Thyroid gland (tissue), 4 donors: ENCODE measurements around the gene UBE2R2. TPM values are rescaled to one million over a fixed set of nuclear protein-coding genes. Genes with fewer than 3 reads are reported as not detected.

Experiments
- DNase-seq, 2 donors: peaks; one replicate each; pipeline ENCODE4 v3.0.0-alpha.2; 2019
- H3K27ac ChIP-seq, 3 donors: fragments of 200-600 bp; sonication (generic); 1 replicate in 2 of 3; 2 replicates in 1 of 3; pipeline ENCODE4 v1.5.1; 2016 to 2019; ENCODE audit warnings: mild to moderate bottlenecking in 1 of 3, moderate library complexity in 1 of 3
- H3K27me3 ChIP-seq: fragments of 200-600 bp; sonication (generic); one replicate; pipeline ENCODE4 v1.5.1; 2019
- H3K36me3 ChIP-seq, 2 donors: fragments of 200-600 bp; sonication (generic); one replicate each; pipeline ENCODE4 v1.5.1; 2016 to 2019
- H3K4me1 ChIP-seq, 2 donors: fragments of 200-600 bp; sonication (generic); one replicate each; pipeline ENCODE4 v1.5.1; 2017 to 2019
- H3K4me3 ChIP-seq, 3 donors: fragments of 200-600 bp; sonication (generic); replicated peaks in 1 of 3; 1 replicate in 2 of 3; 2 replicates in 1 of 3; pipeline ENCODE4 v1.5.1; 2016; ENCODE audit warnings: mild to moderate bottlenecking in 1 of 3
- H3K9me3 ChIP-seq: fragments of 200-600 bp; sonication (generic); one replicate; pipeline ENCODE4 v1.5.1; 2017
- POLR2A ChIP-seq, 2 donors: fragments of 450-650 bp; IDR thresholded peaks; one replicate each; pipeline ENCODE4 v1.6.1; 2017; ENCODE audit warnings: antibody characterized with exemption in 2 of 2, mild to moderate bottlenecking in 2 of 2, moderate library complexity in 1 of 2
- WGBS, 2 donors: methylation state at CpG; one replicate each; pipeline ENCODE4 v1.1.5; 2017; 5-methylcytosine and 5-hydroxymethylcytosine counted together
- intact Hi-C: fragments of 100-400 bp; cut with DNase I; formaldehyde crosslinking; loops from one replicate; pipeline ENCODE4 v1.15.1; 2023
- total RNA-seq, 4 donors: library from RNA; depleted of rRNA; stranded (reverse); fragments of >200 nt; gene quantifications; one replicate each; pipeline ENCODE4 v1.2.3, GENCODE V29; 2016
- TF ChIP-seq, protein P1 (sequence below), 6 experiments: fragments of 200-600 bp in 3 of 6; fragments of 450-650 bp in 3 of 6; sonication (generic) in 3 of 6; IDR thresholded peaks; one replicate each; pipeline ENCODE4 v1.5.1; 2016 to 2019; ENCODE audit warnings: antibody characterized with exemption in 6 of 6, mild to moderate bottlenecking in 2 of 6, inconsistent platforms in 1 of 6, moderate library complexity in 1 of 6

Gene UBE2R2
- total RNA-seq, 4 donors from 2014 or later = 22.8 to 31.4 (median 25.8) TPM

DNA sequence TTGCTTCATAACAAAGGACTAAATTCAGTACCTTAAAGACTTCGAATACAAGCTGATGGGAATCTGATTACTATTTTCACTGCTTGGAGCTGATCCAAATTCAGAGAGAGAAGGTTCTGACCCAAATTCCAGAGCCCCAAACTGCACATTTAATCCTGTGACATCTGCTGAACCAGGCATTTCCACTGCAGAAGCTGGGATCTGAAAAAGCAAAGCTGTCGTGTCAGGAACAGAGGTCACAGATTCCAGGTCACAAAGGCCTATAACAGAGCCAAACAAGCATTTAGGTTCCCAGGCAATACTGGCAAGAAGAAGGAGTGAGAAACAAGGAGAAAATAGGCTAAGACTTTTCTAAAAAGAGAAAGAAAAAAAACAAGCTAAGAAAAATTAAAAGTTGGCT is 126.4 kb downstream of the UBE2R2 start:
- no peak for DNase-seq
- TF ChIP-seq, protein P1, sequence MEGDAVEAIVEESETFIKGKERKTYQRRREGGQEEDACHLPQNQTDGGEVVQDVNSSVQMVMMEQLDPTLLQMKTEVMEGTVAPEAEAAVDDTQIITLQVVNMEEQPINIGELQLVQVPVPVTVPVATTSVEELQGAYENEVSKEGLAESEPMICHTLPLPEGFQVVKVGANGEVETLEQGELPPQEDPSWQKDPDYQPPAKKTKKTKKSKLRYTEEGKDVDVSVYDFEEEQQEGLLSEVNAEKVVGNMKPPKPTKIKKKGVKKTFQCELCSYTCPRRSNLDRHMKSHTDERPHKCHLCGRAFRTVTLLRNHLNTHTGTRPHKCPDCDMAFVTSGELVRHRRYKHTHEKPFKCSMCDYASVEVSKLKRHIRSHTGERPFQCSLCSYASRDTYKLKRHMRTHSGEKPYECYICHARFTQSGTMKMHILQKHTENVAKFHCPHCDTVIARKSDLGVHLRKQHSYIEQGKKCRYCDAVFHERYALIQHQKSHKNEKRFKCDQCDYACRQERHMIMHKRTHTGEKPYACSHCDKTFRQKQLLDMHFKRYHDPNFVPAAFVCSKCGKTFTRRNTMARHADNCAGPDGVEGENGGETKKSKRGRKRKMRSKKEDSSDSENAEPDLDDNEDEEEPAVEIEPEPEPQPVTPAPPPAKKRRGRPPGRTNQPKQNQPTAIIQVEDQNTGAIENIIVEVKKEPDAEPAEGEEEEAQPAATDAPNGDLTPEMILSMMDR (IDR thresholded peaks at IDR 0.05) = no peak
- no peak for TF ChIP-seq POLR2A (IDR thresholded peaks at IDR 0.05)
- Histone ChIP-seq H3K27me3 (no peaks in the 10 kb centered on the region), H3K4me1 (peaks cover 22 to 29% of the 10 kb centered on the region in 2 donors), H3K27ac (no peak overlapping the region), H3K4me3 (no peak overlapping the region), H3K36me3 (peaks cover 4 to 15% of the 10 kb centered on the region in 2 donors), H3K9me3 (no peaks in the 10 kb centered on the region)
- intact Hi-C loops = no loop called here
- WGBS, 2 donors = 68 to 69% methylated on average over 2 of the region's 2 CpGs

DNA sequence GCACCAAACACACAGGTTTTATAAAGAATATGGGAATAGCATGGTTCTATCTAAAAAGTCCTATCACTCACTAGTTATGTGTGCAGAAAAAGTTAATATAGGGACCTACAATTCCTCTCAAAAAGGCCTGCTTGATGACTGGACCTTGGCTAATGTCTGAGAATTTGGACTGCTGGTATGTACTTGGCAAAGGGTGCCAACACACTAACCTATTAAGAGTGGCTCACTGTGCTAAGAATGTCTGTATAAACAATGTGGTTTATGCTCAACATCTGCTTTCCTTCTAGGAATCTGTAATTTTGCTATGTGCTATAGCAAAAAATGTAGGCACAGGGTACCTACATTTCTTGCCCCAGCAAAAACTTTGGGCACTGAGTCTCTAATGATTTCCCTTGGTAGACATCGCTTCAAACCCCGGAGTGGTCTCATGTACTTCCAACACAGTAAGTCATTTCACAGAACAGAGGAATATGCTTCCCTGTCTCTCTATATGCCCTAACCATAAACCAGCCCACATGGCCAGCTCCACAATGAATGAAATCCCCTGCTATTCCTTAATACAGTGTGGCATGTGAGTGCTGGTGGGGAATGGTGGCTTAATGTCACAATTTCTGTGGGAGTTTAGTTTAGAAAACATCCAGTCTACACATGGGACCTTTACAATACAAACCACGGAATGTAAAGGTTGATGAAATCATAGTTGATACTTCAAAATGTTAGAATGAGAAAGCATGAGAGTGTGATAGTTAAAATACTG is 130.0 kb downstream of the UBE2R2 start:
- Histone ChIP-seq H3K4me3 (no peak overlapping the region), H3K27me3 (no peaks in the 10 kb centered on the region), H3K36me3 (peaks cover 4 to 15% of the 10 kb centered on the region in 2 donors), H3K9me3 (no peaks in the 10 kb centered on the region), H3K4me1 (peaks cover 6 to 16% of the 10 kb centered on the region in 2 donors), H3K27ac (no peak overlapping the region)
- WGBS, 2 donors = 93 to 95% methylated on average over 3 of the region's 3 CpGs
- TF ChIP-seq, protein P1 (IDR thresholded peaks at IDR 0.05) = no peak
- no peak for TF ChIP-seq POLR2A (IDR thresholded peaks at IDR 0.05)
- intact Hi-C loops = no loop called here
- peak; percentile 30 to 51 for DNase-seq

DNA sequence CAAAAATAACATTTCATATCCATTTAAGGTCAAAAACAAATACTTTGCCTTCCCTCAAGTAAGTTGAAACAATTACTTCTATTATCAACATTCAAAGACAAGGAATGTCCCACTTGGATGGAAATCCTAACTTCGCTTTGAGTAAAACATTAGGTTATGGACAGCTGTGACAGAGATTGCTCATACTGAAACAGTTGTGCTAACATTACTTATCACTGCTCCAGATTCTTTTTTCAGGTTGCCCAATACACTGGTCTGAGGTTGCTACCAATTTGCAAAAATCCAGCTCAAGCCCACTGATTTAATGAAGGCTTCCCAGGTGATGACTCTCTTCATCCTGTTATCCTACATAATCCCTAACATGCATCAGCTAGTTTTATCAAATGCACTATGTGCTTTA is 133.4 kb downstream of the UBE2R2 start:
- TF ChIP-seq, protein P1 (IDR thresholded peaks at IDR 0.05) = no peak
- no peaks in the 10 kb centered on the region for H3K27me3 ChIP-seq
- no peaks in the 10 kb centered on the region for H3K9me3 ChIP-seq
- H3K27ac ChIP-seq = no peak overlapping the region
- intact Hi-C loops = no loop called here
- H3K36me3 ChIP-seq = peaks cover 0 to 7% of the 10 kb centered on the region in 2 donors
- H3K4me1 ChIP-seq = peaks cover 5 to 8% of the 10 kb centered on the region in 2 donors
- H3K4me3 ChIP-seq = no peak overlapping the region
- WGBS, 2 donors = 96 to 97% methylated on average over 1 of the region's 1 CpG
- no peak for DNase-seq

DNA sequence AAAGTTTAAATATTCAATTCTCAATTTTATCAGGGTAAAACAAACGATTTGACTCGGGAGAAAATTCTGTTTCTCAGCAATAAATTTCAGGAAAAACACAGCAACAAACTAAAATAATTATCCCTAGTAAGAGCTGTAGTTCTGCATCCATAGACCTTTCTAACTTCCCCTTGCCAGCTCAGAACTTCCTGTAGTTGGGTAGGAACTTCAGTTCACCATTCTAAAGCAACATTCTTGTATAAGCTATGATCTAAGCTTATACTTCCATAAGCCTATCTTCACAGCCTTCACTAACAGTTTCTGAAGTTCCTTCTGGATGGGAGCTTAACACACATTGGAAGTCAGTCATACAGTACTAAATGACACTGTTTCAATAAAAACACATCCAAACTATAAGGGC is 135.1 kb downstream of the UBE2R2 start:
- intact Hi-C loops = no loop called here
- 88 to 90% methylated on average over 2 of the region's 2 CpGs for WGBS, 2 donors
- no peaks in the 10 kb centered on the region for H3K27me3 ChIP-seq
- H3K27ac ChIP-seq = no peak overlapping the region
- TF ChIP-seq POLR2A (IDR thresholded peaks at IDR 0.05) = no peak
- TF ChIP-seq, protein P1 (IDR thresholded peaks at IDR 0.05) = no peak
- H3K4me1 ChIP-seq = peaks cover 0 to 1% of the 10 kb centered on the region in 2 donors
- no peak overlapping the region for H3K4me3 ChIP-seq
- no peak for DNase-seq
- no peaks in the 10 kb centered on the region for H3K9me3 ChIP-seq
- peaks cover 5 to 13% of the 10 kb centered on the region in 2 donors for H3K36me3 ChIP-seq

DNA sequence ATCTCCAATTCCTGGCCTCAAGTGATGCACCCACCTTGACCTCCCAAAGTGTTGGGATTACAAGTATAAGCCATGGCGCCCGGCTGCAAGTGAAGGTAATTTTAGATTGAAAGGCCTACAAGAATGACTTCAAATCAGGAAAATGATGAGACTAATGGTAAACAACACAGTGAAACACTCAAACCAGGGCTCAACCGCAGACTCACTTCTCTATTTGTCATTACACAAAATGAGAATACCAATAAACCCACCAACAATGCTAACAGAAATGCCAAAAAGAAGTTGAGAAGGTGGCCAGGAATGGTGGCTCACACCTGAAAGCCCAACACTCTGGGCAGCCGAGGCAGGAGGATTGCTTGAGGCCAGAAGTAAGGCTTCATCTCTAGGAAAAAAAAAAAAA is 139.6 kb downstream of the UBE2R2 start:
- WGBS, 2 donors = 98 to 100% methylated on average over 4 of the region's 4 CpGs
- no peaks in the 10 kb centered on the region for H3K9me3 ChIP-seq
- TF ChIP-seq, protein P1 (IDR thresholded peaks at IDR 0.05) = no peak
- TF ChIP-seq POLR2A (IDR thresholded peaks at IDR 0.05) = no peak
- H3K27me3 ChIP-seq = no peaks in the 10 kb centered on the region
- peaks cover 5 to 13% of the 10 kb centered on the region in 2 donors for H3K36me3 ChIP-seq
- intact Hi-C loops = no loop called here
- H3K4me1 ChIP-seq = no peaks in the 10 kb centered on the region
- H3K4me3 ChIP-seq = no peak overlapping the region
- H3K27ac ChIP-seq = no peak overlapping the region
- DNase-seq = no peak
